GM18868 (cell line): ENCODE measurements around the gene SCN11A.

ENCODE experiments used
- ATAC-seq: cut with Tn5 transposase; IDR thresholded peaks from one replicate; pipeline ENCODE4 v1.9.1; 2021; ENCODE audit warnings: mild to moderate bottlenecking, moderate library complexity; ENCODE audit not compliant: unreplicated experiment

SCN11A gene

DNA sequence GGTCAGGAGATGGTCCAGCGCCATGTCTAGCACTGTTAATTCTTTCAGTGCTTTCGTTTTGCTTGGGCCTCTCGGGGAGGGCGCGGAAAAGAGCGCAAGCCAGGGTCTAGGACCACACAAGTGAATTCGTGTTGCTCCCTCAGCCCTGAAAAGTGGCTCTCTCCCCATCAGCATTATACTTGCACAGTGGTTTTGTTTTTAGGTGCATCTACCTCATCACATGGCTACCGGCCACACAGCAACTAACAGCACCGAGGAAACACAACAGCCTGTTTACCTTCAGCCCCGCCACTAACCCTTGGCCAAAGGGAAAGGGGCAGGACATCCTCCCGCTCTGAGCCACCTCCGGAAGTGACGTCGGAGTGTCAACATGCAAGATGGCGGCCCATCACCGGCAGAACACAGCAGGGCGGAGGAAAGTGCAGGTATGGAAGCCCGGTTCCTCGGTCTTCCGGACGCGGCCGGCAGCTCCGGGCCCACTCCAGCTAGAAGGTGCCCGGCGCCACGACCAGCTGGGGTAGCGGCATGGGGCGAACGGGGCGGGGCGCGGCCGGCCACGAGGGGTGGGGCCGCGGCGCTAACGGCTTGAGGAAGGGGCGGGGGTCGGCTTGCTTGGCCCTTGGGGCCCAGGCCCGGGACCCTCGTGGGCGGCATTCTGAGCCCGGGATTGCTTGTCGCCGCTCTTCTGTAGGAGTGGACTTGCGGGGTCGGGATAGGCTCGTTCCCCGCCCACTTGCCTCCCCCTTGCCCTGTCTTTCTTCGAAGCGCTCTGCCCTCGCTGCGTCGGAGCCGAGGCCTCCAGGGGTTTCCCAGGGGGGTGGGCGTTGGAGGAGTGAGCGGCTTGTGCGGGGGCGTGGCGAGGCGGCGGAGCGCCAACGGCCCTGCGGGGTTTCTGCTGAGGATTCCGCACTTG, at the start of gene SCN11A, which contains the start of gene WDR48:
SCN11A (minus strand) TSS at position 296 of the 913 bp plus-strand sequence. CDS start 101,582 bp downstream, outside the sequence.
WDR48 (plus strand) TSS at position 368 of the 913 bp plus-strand sequence; CDS start at position 378, 10 bp downstream.
- ATAC-seq: peak; percentile 96

DNA sequence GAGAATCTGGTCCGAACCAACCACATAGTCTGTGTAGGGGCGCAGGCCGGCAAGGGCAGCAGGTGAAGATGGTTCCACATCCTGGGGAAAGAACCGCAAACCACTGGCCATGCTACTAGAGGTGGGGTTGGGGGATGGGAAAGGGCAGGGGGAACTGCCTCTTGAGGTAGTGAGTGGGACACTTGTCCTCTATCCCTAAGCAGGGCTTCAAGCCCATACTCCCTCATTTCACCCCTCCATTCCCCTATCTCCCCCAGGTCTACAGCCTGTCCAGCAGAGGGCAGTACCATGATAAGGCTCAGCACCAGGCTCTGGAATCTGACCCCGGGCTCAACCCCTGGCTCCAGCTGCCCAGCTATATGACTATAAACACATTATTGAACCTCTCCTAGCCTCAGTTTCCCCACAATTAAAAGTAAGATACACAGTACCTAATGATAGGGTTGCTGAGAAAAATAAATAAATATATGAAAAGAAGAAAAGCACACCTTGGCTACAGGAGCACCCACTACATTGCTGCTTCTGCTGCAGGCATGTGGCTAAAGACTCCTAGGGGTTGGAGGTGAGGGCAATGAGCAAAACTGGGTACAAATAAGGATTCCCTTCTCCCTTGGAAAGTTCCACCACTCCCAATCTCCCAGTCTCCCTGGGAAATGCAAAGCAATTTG, 49.4 kb upstream of the SCN11A start:
- no peak for ATAC-seq

DNA sequence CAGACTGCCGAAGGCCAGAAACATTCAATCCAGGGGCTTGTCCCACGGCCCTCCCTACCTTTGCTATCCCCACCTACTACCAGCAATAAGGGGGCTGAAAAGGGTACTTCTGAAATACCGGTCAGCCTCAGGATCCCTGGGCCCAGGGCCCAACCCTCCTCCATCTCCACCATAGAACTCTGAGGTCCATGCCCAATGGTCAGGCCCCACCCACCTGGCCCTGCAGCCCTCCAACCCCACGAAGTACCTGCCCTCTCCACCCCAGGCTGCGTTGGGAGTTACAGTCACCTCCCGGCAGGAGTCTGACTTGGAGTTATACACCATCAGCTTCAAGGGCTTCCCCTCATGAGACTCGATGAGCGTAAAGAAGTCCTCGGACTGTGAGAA, 48.7 kb upstream of the SCN11A start:
- ATAC-seq: no peak

DNA sequence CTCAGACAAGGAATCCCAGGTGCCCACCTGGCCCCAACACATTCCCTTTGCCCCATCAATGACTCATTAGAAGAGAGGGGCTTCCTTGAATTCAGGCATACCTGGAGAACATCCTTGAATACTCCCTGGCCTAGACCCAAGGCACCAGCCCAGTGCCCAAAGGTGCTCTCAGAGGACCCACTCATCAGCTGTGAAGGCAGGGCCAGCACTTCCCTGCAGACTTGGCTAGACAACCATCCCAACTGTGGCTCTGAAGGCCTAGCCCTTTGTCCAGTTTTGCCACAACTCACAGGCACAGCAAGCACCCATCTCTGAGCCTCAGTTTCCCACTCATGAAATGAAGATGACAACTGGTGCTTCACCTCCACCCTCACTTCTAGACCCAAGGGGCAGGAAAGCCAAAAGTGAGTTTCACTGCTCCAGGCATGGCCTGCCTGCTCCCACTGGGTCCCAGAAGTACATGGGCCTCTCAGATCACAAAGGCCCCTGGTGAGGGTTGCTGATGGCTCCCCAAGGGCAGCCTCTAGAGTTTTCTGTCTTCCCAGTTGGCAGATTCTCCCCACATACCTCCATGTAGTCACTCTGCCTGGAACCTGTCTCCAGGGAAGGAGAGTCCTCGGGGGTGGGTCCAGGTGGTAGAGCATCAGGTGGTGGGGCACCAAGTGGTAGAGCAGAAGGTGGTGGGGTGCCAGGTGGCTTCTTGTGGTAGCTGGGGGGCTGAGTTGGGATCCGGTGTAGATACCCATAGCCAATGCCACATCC, 48.2 kb upstream of the SCN11A start:
- ATAC-seq: no peak

DNA sequence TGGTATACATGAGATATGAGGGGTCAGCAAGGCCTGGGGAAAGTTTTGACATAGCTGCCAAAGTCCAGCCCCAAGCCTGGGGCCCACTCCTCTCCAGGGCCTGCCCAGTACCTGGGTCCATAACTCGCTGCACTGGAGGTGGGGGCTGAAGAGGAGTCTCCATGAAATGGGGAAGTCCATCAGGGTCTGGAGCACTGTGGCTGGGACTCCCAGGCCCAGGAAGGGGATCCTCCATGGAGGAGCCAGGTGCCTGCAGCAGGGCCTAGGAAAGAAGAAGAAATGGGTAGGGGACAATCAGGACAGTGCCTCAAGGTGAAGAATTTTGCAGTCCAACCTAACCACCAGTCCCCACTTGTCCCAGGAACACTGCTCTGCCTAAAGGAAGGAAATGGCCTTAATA, 47.5 kb upstream of the SCN11A start:
- no peak for ATAC-seq

DNA sequence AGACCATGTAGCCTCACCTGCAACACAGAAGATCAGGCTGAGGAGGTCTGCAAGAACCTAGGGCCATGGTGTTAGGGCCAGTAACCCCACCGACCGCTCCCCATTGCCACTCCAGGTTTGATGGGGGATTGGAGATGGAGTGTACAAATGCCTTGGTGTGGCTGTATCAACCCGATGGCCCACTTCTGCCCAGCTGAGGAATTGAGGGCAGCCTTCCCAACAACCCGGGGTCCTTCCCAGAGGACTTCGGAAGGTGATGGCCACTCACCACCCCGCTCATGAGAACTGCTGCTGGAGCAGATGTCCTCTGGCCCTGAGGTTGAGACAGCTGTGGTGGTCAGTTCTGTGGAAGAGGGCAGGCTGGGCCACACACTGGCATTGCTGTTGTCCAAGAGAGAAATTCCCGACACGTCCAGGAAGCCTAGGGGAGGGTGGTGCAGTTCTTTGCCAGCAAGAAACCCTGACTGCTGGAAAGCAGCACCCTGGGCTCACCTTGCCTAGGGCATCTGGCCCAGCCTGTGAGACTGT, 46.8 kb upstream of the SCN11A start:
- ATAC-seq: no peak

DNA sequence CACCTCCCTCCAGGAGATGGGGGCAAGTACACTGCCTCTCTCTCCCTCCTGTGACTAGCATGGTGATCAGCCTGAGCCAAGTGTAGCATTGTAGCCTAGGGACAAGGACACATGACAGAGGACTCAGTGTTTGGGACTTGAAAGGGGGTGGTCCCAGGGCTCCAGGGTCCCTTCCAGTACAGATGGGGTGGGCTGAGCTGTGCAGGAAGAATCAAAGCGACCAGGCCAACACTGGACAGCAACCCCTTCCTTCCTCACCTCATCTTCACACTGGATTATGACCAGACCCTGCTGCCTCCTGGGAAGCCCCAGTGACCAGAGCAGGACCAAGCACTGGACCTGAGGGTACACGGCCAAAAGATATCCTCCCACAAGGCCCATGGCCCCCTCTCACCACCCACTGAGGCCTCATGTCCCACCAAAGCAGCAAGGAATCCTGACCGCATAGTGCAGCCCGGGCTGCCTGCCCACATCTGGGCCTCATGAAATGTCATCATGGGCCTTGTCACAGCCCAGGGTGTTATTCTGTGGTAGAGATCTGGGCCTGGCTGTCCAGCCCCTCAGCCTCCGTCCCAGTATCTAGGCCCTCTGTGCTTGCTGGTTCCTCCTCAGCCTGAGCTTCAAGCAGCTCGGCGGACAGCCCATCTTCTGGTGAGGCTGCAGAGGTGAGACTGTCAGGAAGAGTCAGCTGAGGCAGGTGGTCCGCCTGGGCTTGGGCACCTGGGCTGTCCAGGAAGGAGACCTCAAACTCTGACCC, 46.1 kb upstream of the SCN11A start:
- ATAC-seq: no peak

DNA sequence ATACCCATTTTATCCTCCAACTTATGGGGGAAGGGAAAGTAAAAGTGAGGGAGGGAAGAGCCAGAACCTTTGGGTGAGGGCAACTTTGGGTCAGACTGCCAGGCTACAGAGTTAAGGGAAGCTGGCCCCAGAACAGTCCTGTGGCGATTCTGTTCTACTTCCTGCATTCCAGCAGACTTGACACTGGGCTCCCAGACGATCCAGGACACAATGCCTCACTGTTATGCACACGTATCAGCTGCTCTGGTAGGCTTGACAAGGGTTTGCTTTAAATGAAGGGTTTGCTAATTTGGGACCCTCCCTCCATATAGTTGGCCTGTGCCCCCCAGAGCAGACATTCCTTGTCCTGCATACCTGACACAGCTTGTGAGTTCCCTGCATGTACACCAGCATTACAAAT, 45.0 kb upstream of the SCN11A start:
- no peak for ATAC-seq

DNA sequence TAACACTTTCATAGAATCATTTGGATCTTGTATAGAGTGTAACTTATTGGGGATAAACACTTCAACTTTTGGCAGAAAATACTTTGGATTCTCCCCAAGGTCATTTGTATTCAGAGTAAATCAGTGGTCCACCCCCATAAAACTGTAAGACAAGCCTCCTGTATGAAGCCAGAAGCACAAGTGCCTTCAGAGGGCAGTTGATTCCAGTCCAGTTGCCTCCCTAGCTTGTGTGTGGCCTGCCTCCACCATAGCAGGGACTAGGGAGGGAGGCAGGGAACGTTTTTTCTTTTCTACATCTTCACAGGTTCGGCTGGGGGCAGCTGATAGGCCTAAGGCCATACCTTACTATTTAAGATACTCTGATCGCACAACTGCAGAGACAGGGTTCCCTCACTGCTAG, 44.0 kb upstream of the SCN11A start:
- no peak for ATAC-seq

DNA sequence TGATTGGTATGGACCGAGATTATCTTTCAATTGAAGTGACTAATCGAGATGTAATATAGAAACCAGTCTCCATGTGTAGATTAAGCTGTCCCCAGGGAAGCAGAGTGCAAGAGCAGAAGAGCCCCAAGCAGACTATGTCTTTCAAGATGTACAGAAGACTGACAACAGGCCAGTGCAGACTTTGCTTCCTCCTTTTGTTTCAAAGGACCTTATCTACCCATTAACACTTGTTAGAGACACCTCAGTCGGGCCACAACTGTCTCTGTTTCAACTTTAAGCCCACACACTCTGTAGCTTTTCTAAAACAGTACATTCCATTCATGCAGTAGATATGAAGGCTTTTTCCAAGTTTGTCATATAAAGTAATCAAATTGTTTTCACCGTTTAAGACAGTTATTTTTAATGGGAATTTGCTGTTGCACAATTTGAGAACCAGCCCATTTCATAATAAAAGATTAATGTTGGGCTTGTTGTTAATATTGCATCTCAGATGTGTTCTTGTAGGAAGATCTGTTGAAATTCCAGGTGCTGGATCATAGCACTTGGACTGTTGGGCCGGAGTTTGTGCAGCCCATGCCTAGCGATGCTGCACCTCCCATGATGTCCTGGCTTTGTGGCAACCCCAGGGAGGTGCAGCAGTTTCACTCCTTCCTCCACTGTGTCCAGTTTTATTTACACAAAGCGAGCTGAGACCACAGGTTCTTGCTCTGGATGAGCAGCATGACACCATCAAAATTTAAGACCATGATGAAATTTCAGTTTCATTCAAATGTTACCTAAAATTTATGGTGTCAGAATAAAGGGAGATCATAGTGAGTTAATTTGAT, 43.3 kb upstream of the SCN11A start:
- ATAC-seq: no peak

DNA sequence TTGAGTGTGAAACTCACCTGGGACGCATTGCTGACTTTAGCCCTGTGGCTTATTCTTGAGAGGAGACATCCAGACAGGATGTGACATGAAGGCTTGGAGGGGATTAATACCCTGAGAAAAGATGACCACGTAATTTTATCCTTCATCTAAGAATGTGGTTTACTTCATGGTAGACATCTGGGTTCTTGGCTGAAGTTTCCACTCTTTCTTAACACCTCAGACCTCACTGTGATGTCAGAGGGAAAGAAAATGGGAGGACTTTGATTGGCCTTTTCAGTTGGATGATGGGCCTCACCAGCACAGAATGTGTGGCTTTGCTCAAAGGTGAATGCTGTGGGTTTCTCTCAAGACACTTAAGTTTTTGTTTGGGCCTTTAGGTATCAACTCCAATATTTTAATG, 39.2 kb upstream of the SCN11A start:
- no peak for ATAC-seq

DNA sequence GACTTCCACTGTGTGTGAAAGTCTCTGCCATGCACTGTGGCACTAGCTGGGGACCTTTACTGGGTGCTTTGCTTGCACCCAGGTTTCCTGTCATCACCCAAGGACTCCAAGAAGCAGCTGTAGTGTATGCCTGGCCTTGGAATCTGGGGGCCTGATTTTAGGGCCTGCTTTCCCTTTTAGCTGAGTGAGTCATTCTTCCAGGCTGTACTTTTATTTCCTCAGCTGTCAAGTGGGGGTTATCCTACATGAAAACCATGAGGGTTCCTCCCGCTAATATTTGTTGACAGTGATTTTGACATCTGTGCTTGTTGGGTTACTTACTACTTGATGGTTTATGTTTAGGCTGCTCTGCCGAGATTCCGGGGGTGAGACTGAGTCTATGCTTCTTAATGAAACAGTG, 37.1 kb upstream of the SCN11A start:
- no peak for ATAC-seq

DNA sequence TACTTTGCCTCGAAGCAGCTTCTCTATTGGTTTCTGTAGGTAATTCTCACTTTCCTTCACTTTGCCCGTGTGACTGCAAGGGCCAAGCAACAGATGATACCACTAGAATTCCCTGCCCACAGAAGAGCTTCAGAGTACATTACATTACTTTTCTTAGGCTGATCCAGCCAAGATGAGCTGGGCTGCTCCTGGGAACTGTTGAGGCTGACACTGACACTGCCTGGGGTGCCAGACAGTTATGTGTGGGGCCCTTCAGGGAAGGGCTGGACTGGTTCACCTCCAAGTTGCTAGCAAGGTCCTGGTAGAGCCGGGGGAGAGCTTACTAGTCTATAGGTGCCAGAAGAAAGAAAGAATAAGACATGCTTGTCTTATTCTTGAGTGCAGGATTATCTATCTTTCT, 36.7 kb upstream of the SCN11A start:
- ATAC-seq: no peak

DNA sequence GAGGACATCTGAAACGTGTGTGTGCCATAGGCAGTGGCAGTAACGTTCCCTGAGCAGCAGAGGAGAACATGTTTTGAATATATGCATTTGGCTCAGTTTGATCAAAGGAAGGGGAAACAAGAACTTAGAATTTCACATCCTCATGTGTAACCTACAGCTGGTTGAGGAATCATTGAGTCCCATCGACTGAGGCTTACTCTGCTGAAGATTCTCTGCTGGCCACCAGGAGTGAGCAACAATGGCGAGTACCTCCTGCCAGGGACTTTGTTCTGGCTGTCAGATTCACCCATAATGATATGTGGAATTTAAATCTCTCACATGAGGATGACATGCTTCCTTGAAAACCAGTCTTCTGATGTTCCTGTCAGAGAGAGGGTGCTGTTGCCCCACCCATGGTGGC, 34.4 kb upstream of the SCN11A start:
- ATAC-seq: peak; percentile 85

DNA sequence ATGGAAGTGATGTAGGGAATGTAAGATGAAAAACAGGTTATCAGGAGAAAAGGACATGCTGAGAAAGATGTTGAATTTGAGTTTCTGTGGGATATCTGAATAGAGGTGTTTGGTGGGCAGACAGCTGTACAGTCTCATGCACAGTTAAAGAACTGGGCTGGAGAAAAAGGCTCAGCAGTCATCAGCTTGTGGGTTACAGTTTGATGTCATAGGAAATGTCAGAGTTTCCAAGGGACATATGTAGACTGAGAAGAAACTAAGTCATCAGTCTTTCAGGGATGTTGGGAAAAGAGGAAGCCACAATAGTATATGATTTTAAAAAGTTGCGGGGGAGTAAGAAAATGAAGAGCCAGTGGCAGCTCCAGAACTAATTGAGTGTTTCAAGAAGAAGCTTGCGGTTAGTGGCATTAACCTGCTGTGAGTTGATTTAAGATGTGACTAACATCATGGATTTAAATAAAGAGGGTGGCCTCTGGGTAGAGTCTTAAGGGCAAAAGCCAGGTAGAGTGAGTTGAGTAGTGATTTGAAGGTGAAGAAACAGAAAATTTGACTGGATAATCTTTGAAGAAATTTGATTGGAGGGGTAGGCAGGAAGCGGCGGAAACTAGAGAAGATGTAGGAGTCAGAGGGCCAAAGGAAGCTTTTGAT, 31.0 kb upstream of the SCN11A start:
- ATAC-seq: no peak

DNA sequence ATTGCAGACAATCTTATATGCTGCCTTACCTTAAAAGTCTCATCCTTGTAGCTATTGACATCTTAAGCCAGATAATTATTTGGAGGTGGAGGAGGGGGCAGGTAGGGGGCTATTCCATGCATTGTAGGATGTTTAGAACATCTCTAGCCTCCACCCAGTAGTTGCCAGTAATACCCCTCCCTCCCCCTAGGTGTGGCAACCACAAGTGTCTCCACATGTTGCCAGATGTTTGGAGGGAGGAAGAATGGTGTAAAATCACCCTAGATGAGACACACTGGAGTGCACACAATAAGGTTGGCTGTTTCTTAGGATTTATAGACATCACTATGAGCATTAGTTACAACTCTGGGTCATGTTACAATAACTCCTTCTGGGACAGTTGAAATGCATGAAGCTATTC, 28.3 kb upstream of the SCN11A start:
- ATAC-seq: no peak

DNA sequence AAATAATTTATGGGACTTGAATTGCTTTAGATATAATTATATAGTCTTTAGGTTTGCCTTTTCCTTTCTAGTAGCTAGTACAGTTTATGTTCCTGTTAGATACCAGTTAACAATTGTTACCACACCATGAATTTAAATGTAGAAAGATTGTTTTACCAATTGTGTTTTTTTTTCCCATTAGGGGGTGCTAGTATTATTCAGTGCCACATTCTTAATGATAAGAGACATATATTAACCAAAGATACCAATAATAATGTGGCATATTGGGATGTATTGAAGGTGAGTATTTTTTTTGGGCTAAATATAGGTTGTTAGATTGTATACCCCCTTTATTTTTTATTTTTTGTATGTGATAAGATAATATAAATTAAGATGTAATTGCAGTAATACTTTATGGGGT, 27.8 kb upstream of the SCN11A start:
- no peak for ATAC-seq

DNA sequence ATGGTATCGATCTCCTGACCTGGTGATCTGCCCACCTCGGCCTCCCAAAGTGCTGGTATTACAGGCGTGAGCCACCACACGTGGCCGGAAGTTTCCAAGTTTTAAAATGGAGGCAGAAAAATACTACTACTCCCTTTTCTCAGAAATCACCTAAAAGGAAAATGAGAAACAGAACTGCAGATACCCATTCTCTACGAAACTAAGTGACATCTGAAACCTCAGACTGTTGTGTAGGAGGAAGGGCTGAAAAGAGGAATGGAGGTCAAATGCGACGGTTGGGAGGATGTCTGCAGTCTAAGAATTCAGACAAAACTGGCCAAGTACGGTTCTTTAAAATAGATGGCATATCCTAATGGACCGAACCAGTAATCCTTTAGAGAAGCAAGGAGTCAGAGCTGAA, 24.2 kb upstream of the SCN11A start:
- no peak for ATAC-seq

DNA sequence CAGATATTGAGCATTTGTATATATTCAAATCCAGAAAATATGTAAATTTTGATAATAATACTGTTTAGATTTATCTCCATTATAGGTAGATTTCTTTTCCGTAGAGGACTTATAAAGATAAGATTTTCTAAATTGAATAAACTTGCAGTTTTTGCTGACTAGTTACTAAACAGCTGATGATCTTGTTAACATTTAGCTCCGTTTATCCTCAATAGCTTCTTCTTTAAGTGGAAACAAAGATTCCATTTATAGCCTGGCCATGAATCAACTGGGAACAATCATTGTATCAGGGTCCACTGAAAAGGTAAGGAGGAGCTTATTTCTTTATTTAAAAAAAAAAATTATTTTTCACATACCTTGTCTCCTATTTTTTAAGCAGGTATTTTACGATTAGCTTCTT, 16.8 kb upstream of the SCN11A start:
- no peak for ATAC-seq
